HG02973 (cell line): Measurements from ENCODE around the gene IQGAP1.
A peak's percentile ranks its signal among the peaks of the same experiment; 100 is the strongest.

Experiments used
- ATAC-seq: cut with Tn5 transposase; IDR thresholded peaks from one replicate; pipeline ENCODE4 v1.9.1; 2021; ENCODE audit warnings: moderate library complexity; ENCODE audit not compliant: unreplicated experiment

IQGAP1 gene

DNA sequence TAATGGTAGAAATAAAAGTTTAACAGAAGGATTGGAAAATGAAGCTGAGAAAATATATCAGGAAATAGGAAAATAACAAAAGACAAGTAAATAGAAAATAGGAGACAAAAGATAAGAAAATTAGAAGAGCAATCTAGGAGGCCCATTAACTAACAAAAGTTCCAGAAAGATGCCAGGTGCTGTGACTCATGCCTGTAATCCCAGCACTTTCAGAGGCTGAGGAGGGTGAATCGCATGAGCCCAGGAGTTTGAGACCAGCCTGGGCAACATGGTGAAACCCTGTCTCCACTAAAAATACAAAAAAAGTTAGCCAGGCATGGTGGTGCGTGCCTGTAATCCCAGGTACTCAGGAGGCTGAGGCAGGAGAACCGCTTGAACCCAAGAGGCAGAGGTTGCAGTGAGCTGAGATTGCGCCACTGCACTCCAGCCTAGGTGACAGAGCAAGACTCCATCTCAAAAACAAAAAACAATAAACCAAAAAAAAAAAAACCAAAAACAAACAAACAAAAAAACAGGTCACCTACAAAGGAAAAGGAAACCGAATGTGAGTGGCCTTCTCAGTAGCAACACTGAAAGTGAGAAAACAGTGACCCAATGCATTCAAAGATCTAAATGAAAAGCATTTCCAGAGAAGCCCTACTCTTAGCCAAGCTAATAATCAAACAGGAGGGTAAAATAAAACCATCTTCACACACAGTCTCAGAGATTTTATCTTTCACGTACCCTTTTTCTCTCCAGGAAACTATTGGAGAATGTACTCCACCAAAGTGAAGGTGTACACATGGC lies 136.2 kb downstream of the IQGAP1 start:
- ATAC-seq, result peak; percentile 64

DNA sequence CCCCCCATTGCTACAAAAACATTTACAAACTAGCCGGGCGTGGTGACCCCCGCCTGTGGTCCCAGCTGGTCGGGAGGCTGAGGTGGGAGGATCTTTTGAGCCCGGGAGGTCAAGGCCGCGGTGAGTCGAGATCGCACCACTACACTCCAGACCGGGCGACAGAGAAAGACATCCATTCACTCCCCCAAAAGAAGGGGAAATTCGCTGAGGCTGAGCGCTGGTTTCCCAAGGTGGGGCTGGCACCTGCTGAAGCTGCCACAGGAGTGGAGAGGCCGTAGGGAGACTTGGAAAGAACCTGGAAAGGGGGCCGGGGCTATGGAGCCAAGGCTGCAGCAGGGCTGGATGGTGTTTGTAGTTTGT lies 140.9 kb downstream of the IQGAP1 start:
- no peak for ATAC-seq

- ATAC-seq, result peak; percentile 66
Measured at GRCh38 chr15:90529371-90530249, 141.6 kb downstream of the IQGAP1 start, which contains the start of gene CRTC3. TSS of gene CRTC3 (plus strand) at chr15:90529923. CDS start at chr15:90530072, 149 bp downstream.

GRCh38 chr15:90530250-90531051 lies 142.4 kb downstream of the IQGAP1 start:
- peak; percentile 39 for ATAC-seq

DNA sequence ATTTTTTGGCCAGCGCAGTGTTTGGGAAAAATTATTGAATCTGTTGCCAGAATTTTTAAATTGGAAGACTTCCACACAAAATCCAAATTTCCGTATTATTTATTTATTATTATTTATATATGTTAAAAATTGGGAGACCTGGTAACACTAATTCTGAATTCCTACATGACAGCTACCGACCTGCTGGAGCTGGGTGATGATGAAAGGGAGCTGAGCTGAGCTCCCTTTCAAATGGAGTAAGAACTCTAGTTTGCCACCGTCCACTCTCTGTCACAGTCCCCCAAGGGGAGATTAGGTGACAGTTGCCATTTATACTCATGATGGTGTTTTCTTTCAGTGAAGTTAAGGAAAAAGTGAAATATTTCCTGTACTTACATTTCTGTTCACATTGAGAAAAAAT lies 143.1 kb downstream of the IQGAP1 start:
- no peak for ATAC-seq

- ATAC-seq, result no peak
Measured at GRCh38 chr15:90535254-90535653, 147.2 kb downstream of the IQGAP1 start.

DNA sequence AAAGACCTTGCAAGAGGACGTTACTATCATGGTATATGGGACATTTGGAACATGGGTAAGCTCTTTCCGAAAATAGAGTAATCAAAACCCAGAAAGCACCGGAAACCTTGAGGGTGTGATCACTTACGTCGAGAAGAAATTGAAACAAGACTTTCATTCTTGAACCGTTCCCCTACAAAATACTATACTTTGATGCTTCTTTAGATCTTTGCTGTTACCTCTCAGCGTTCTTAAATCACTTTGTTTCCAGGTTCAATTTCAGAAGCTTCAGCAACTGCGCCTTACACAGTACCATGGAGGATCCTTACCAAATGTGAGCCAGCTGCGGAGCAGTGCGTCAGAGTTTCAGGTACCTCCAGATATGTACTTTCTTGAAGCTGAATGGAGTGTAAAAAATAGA lies 151.7 kb downstream of the IQGAP1 start:
- no peak for ATAC-seq

DNA sequence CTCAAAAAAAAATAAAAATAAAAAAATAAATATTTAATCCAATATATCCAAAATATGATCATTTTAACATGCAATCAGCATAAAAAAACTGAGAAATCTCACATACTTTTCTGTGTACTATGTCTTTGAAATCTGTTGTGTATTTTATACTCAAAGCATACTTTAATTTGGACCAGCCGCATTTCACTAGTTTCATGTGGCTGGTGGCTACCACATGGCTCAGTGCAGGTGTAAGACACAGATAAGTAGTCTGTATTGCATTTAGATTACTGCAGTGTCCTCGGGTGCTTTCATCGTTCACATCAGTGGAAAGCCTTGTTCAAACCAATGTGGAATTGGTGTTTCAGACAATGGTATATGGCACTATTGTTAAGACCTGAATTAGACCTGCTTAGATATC lies 152.7 kb downstream of the IQGAP1 start:
- no peak for ATAC-seq

- ATAC-seq, result no peak
Measured at GRCh38 chr15:90545095-90545494, 157.1 kb downstream of the IQGAP1 start.

GRCh38 chr15:90547540-90547939 lies 159.5 kb downstream of the IQGAP1 start:
- no peak for ATAC-seq

DNA sequence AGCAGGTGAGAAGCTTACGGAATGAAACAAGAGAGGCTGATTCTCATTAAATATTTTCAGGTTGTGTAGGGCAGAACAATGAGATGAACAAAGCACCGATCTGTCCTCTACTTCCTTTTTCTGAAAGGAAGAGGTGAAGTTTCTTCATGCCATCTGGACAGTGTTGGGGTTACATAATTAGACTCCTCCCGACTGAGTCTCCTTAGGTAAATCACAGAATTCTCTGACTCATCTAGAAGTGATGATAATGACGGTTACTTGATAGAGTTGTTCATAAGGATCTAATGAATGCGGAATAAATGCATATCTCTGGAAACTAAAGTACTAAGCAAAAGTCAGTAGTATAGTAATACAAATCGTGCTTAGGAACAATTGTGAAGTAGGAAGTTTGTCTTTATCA lies 162.9 kb downstream of the IQGAP1 start:
- ATAC-seq, result no peak
